ENCODE measurements around the gene LRP5.

LRP5 gene

DNA sequence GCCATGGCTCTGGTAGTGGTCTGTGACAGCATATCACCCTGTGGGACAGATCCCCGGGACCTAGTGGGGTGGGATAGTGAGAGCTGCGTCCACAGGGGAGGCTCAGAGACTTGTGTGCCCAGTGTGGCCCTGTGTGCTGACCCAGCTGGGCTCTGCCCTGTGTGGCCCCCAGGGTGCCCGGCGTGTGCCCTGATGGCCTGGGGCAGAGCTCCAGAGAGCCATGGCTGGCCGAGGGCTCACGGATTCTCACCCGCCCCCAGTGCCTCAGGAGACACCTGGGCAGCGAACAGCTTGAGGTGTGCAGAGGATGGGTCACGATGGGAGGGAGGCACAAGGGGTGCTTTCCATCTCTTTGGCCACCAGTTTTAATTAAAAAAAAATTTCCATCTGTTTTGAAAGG is 11.8 kb downstream of the LRP5 start:
- no peak for TF ChIP-seq CTCF (conservative IDR thresholded peaks at IDR 0.05)
- no peak overlapping the region for H3K27ac ChIP-seq

DNA sequence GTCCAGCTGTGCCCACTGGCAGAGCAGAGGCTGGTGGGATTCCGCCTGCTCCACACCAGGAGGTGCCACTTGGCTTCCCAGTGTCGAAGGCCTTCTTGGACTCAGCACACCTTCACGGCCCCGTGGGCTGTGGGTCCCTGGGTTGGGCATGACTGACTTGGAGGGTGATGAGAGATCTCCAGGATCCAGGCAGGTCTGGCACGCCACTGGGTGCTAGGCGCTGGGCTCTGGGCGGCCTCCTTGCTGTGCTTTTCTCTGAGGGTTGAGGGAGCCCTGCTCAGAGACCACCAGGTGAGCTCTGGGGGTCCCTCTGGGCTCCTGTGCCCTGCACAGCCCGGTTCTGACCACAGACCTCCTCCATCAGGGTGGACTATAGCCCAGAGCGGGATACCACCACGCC is 12.3 kb downstream of the LRP5 start:
- TF ChIP-seq CTCF (conservative IDR thresholded peaks at IDR 0.05), result no peak
- H3K27ac ChIP-seq, result no peak overlapping the region

DNA sequence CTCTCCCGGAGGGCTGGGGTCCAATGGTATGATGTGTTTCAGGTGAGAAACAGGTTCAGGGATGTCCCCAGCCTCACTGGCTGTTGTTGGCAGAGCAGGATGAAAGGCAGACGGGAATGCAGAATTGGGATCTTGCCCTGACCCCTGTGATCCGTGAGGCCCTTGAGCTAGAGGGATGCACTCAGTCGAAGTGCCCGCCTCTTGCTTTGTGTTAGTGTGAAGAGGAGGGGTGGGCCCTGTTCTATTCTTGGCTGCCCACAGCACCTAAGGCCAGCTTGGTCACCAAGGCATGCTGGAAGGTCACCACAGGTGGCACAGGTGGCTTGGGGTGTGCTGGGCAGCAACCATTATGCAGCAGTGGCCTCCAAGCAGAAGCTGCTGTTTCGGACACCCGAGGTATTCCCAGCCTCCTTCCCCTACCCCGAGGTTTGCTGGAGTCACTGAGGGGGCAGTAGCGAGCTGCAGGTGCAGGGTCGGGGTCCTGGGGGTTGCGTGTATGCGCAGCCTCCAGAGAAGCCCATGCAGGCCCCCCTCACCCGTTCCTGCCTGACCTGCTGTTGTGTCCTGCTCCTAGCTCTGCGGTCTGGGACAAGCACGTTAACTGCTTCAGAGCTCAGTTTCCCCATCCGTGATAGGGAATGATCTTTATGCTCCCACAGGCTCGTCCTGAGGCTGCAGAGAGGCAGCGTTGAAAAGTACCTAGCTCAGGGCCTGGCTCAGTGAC is 13.0 kb downstream of the LRP5 start:
- no peak for TF ChIP-seq CTCF (conservative IDR thresholded peaks at IDR 0.05)
- H3K27ac ChIP-seq, result no peak overlapping the region

DNA sequence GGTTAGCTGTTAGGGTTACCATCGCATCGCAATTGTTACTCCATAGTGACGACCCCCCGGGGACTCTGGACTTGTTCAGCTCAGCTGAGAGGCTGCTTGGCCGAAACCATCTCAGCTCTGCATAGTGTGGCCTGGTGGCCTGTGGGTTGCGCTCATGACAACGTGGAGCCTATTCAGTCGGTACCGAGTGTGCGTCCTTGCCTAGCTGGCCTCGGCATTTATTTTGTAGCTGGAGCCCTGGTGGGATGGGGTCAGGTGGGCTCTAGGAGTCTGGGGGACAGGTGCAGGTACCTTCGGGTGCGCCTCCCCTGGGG is 13.5 kb downstream of the LRP5 start:
- H3K27ac ChIP-seq, result no peak overlapping the region
- no peak for TF ChIP-seq CTCF (conservative IDR thresholded peaks at IDR 0.05)

DNA sequence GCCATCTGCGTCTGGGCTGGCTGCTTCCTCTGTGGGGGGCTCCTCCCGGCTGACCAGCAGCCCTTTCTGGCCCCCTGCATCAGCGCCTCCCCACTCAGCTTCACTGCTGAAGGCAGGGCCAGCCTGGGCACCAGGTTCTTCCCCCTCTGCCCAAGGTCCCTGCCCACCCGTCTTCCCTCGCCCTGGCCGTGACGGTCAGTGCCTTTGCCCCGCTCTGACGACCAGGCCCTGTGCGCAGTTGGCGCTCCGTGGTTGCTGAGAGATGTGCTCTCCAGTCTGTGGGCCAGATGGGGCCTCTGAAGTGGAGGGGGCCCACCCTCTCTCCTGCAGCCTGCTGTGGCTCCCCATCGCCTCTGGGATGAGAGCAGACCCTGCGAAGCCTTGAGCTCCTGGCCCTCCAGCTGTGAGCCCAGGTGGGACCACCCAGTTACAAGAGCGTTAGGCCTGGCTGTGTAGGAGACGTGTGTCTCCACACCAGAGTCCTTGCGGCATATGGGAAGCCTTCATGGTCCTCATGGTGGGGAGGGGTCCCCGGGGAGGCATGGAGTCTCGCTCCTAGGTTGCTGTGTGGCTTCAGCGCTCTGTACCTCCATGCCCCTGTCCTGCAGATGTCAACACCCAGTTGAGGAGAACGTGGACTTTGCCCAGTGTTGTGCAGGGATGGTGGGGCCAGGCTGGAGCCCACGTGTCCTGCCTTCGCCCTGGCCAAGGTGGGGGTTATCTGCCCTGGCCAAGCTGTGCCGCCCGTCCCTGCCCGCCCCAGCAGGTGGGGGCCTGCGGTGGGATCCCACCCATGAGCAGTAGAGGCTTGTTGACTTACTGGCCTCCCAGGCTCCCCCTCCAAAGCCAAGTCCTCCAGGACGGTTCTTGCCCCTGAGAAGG is 14.2 kb downstream of the LRP5 start:
- TF ChIP-seq CTCF (conservative IDR thresholded peaks at IDR 0.05), result no peak
- H3K27ac ChIP-seq, result no peak overlapping the region

GRCh38 chr11:68327586-68328370 is 15.4 kb downstream of the LRP5 start:
- TF ChIP-seq CTCF (conservative IDR thresholded peaks at IDR 0.05), result no peak
- no peak overlapping the region for H3K27ac ChIP-seq

All from VCaP (cell line).